GM23248 (cell line): ENCODE data around the gene DDX28. TPM values are rescaled to one million over a fixed set of nuclear protein-coding genes. Genes with fewer than 3 reads are reported as not detected.

ENCODE experiments used
- DNase-seq: peaks from one replicate; pipeline ENCODE4 v3.0.0-alpha.2; 2015
- H2AFZ ChIP-seq: fragments of 200-600 bp; sonication (generic); 2 replicates; pipeline ENCODE4 v1.6.1; 2016; ENCODE audit warnings: antibody characterized with exemption
- H3F3A ChIP-seq: fragments of 200-600 bp; sonication (generic); 2 replicates; pipeline ENCODE4 v1.6.1; 2016; ENCODE audit warnings: mild to moderate bottlenecking, antibody characterized with exemption, mixed run types; ENCODE audit not compliant: insufficient read depth
- H3K27ac ChIP-seq: fragments of 200-600 bp; sonication (generic); 2 replicates; pipeline ENCODE4 v1.5.1; 2016; ENCODE audit warnings: mild to moderate bottlenecking
- H3K27me3 ChIP-seq: fragments of 200-600 bp; sonication (generic); replicated peaks from 2 replicates; pipeline ENCODE4 v1.6.1; 2016; ENCODE audit warnings: mild to moderate bottlenecking; ENCODE audit not compliant: insufficient read depth
- H3K36me3 ChIP-seq: fragments of 200-600 bp; sonication (generic); 2 replicates; pipeline ENCODE4 v1.6.1; 2016; ENCODE audit warnings: low read depth, mild to moderate bottlenecking
- H3K4me1 ChIP-seq: fragments of 200-600 bp; sonication (generic); 2 replicates; pipeline ENCODE4 v1.6.1; 2016; ENCODE audit warnings: mild to moderate bottlenecking; ENCODE audit not compliant: insufficient read depth
- H3K4me2 ChIP-seq: fragments of 200-600 bp; sonication (generic); one replicate; pipeline ENCODE4 v1.6.1; 2016; ENCODE audit warnings: mild to moderate bottlenecking; ENCODE audit not compliant: unreplicated experiment
- H3K4me3 ChIP-seq: fragments of 200-600 bp; sonication (generic); 2 replicates; pipeline ENCODE4 v1.5.1; 2016; ENCODE audit warnings: mild to moderate bottlenecking
- H3K79me2 ChIP-seq: fragments of 200-600 bp; sonication (generic); 2 replicates; pipeline ENCODE4 v1.6.1; 2016; ENCODE audit warnings: mild to moderate bottlenecking; ENCODE audit not compliant: insufficient read depth
- H3K9ac ChIP-seq: fragments of 200-600 bp; sonication (generic); 2 replicates; pipeline ENCODE4 v1.6.1; 2016; ENCODE audit warnings: mild to moderate bottlenecking
- H3K9me2 ChIP-seq: fragments of 200-600 bp; sonication (generic); 2 replicates; pipeline ENCODE4 v1.6.1; 2016; ENCODE audit warnings: mixed run types, mild to moderate bottlenecking, moderate library complexity; ENCODE audit not compliant: insufficient read depth
- H3K9me3 ChIP-seq: fragments of 200-600 bp; sonication (generic); one replicate; pipeline ENCODE4 v1.6.1; 2017; ENCODE audit warnings: low read depth
- H4K20me1 ChIP-seq: fragments of 200-600 bp; sonication (generic); 2 replicates; pipeline ENCODE4 v1.6.0; 2016; ENCODE audit not compliant: insufficient read depth
- EZH2 ChIP-seq: fragments of 200-600 bp; sonication (generic); IDR thresholded peaks from 2 replicates; pipeline ENCODE4 v1.6.1; 2018; ENCODE audit warnings: antibody characterized with exemption, mild to moderate bottlenecking; ENCODE audit not compliant: insufficient read depth, poor library complexity, severe bottlenecking
- EZH2phosphoT487 ChIP-seq: fragments of 200-600 bp; sonication (generic); IDR thresholded peaks from 2 replicates; pipeline ENCODE4 v1.6.1; 2018; ENCODE audit warnings: antibody characterized with exemption, moderate library complexity, mild to moderate bottlenecking, low read depth; ENCODE audit not compliant: insufficient read depth
- WGBS, 2 experiments: methylation state at CpG; one replicate each; pipeline ENCODE4 v1.1.6; 2015 to 2017; ENCODE audit warnings: low lambda C conversion rate in 2 of 2, low coverage in 1 of 2; ENCODE audit errors: missing lambda C conversion rate in 2 of 2; 5-methylcytosine and 5-hydroxymethylcytosine counted together
- in situ Hi-C: fragments of 300-500 bp; cut with MboI; formaldehyde crosslinking; loops from 2 replicates; pipeline ENCODE4 v1.15.0; 2020
- polyA plus RNA-seq: library from polyadenylated mRNA; unstranded; fragments of >200 nt; fragmentation: Nextera tagmentation; extraction: Ambion mirVana; gene quantifications from 2 replicates; pipeline ENCODE4 v1.2.1, GENCODE V29; 2016
- total RNA-seq: library from RNA; depleted of rRNA; stranded (reverse); fragments of >200 nt; shearing (Covaris generic); gene quantifications from 2 replicates; pipeline ENCODE4 v1.2.3, GENCODE V29; 2014

DDX28 gene
- total and polyA plus RNA-seq, 2 experiments from 2014 or later, result 8.8 to 9.0 TPM

DNA sequence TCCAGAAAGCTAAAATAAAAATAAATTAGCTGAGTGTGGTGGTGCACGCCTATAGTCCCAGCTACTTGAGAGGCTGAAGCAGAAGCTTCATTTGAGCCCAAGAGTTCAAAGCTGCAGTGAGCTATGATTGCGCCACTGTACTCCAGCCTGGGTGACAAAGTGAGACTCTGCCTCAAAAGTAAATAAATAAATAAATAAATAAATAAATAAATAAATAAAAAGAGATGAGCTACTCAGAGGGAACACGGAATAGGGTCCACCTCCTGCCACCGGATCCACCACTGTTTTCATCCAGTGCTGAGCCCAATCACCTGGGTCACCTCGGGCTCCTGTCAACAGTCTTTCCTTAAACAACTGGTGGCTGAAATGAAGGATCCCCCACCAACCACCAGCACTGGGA, 36.1 kb downstream of the DDX28 start:
- DNase-seq, result no peak
- Histone ChIP-seq H3K36me3 (no peaks in the 10 kb centered on the region), H4K20me1 (no peaks in the 10 kb centered on the region), H3K27ac (no peak overlapping the region), H3K9ac (no peak overlapping the region), H2AFZ (no peak overlapping the region), H3K9me2 (no peaks in the 10 kb centered on the region), H3K4me2 (no peak overlapping the region), H3K79me2 (no peaks in the 10 kb centered on the region), H3K4me3 (no peak overlapping the region), H3F3A (no peaks in the 10 kb centered on the region), H3K9me3 (no peaks in the 10 kb centered on the region), H3K4me1 (no peaks in the 10 kb centered on the region), H3K27me3 (no peaks in the 10 kb centered on the region)
- in situ Hi-C loops, result no loop called here
- WGBS, 2 experiments, result 89 to 90% methylated on average over 5 of the region's 5 CpGs
- TF ChIP-seq EZH2 (no peak), EZH2phosphoT487 (no peak)

DNA sequence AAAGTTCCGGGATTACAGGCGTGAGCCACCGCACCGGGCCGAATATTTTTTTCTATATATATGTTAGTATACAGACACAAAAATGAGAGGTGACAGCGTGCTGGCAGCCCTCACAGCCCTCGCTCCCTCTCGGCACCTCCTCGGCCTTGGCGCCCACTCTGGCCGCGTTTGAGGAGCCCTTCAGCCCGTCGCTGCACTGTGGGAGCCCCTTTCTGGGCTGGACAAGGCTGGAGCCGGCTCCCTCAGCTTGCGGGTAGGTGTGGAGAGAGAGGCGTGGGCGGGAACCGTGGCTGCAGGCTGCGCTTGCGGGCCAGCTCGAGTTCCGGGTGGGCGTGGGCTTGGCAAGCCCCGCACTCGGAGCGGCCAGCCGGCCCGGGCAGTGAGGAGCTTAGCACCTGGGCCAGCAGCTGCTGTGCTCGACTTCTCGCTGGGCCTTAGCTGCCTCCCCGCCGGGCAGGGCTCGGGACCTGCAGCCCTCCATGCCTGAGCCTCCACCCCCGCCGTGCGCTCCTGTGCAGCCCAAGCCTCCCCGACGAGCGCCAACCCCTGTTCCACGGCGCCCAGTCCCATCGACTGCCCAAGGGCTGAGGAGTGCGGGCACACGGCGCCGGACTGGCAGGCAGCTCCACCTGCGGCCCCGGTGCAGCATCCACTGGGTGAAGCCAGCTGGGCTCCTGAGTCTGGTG, 40.9 kb downstream of the DDX28 start:
- Histone ChIP-seq H3K27ac (no peak overlapping the region), H3K4me2 (no peak overlapping the region), H3K79me2 (no peaks in the 10 kb centered on the region), H4K20me1 (no peaks in the 10 kb centered on the region), H3K4me3 (no peak overlapping the region), H3K9me2 (no peaks in the 10 kb centered on the region), H3K36me3 (no peaks in the 10 kb centered on the region), H3K9me3 (no peaks in the 10 kb centered on the region), H3F3A (no peaks in the 10 kb centered on the region), H2AFZ (no peak overlapping the region), H3K9ac (no peak overlapping the region), H3K4me1 (no peaks in the 10 kb centered on the region), H3K27me3 (no peaks in the 10 kb centered on the region)
- DNase-seq, result no peak
- 91 to 94% methylated on average over 32 to 49 of the region's 49 CpGs for WGBS, 2 experiments
- in situ Hi-C loops, result no loop called here
- TF ChIP-seq EZH2phosphoT487 (no peak), EZH2 (no peak)

DNA sequence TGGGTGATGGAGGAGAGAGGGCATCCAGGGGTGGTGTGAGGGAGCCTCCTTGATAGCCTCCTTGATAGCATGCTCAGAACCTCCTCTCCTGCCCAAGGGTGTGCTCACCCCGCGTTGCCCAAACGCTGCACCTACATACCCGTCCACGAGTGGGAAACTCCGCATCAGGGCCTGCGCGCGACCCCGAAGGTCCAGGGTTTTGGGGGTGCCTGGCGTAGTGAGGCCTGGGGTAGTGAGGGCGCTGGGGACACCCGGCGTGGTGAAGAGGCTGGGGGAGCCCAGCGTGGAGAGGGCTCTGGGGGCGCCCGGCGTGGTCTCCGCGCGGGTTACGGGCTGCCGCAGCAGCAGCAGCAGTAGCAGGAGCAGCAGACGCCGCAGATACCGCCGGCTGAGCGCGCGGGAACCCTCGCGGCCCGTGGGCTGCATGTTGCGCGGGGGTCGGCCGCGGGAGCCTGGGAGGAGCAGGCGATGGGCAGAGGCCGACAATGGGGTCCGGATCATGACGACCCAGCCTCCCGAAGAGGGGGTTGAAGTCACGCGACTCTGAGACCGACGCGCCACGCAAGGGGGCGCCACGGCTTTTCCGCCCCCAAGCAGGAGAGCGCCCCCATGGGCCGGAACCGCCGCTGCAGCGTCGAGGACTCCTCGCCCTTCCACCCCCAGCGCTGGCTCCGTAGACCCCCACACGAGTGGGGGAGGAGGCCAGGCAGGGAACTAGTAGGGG, 42.9 kb downstream of the DDX28 start, which contains the start of gene DPEP3:
Gene DPEP3 (minus strand): TSS at position 545 of the 724 bp plus-strand sequence. CDS start 119 bp downstream, at position 426.
- no peaks in the 10 kb centered on the region for H3K9me3 ChIP-seq
- no peak within 1 kb of the TSS for H2AFZ ChIP-seq
- H3K4me1 ChIP-seq, result no peaks in the 10 kb centered on the region
- H3K4me3 ChIP-seq, result no peak within 1 kb of the TSS
- no peak within 1 kb of the TSS for H3K4me2 ChIP-seq
- H4K20me1 ChIP-seq, result no peaks in the 10 kb centered on the region
- in situ Hi-C loops, result no loop called here
- no peak within 1 kb of the TSS for H3K27ac ChIP-seq
- H3K9me2 ChIP-seq, result no peaks in the 10 kb centered on the region
- DNase-seq, result no peak
- no peaks in the 10 kb centered on the region for H3K27me3 ChIP-seq
- no peaks in the 10 kb centered on the region for H3F3A ChIP-seq
- TF ChIP-seq EZH2phosphoT487 (no peak), EZH2 (no peak)
- no peaks in the 10 kb centered on the region for H3K36me3 ChIP-seq
- WGBS, 2 experiments, result 56 to 65% methylated on average over 34 to 60 of the region's 62 CpGs
- H3K79me2 ChIP-seq, result no peaks in the 10 kb centered on the region
- no peak within 1 kb of the TSS for H3K9ac ChIP-seq

DNA sequence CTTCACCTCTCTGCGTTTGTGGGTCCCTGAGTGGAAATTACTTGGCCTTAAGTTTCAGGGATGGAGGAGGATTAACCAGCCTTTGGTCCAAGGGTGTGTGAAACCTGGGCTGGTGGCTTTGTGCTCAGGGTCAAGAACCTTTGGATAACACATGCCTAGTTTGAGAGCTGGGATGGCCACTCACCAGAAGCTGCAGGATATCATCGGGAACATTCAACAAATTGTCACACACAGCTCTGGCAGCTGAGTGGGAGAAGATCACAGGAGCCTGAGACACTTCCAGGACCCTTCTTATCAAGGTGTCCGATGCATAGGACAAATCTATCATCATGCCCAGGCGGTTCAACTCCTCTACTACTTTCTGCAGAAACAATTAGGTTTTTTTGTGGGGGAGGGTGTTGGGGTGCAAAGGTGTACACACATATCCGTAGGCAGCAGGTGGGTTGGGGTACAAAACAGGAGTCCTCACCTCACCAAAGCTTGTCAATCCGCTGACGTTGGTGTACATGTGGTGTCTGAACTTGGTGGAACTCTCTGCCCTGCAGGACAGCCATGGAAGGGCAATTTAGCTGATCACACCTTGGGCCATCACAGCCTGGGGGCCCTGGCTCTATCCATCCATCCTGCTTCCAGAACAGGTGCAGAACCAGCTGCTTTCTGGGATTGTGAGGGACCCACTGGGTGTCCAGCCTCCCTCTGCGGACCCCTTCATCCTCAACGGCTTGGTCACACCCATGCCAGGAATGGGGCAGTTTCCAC, 45.4 kb downstream of the DDX28 start:
- no peaks in the 10 kb centered on the region for H3K4me1 ChIP-seq
- H3F3A ChIP-seq, result no peaks in the 10 kb centered on the region
- H3K27me3 ChIP-seq, result no peaks in the 10 kb centered on the region
- no peaks in the 10 kb centered on the region for H3K36me3 ChIP-seq
- WGBS, 2 experiments, result 78% methylated on average over 9 of the region's 9 CpGs
- no peaks in the 10 kb centered on the region for H4K20me1 ChIP-seq
- no peaks in the 10 kb centered on the region for H3K9me3 ChIP-seq
- no peaks in the 10 kb centered on the region for H3K79me2 ChIP-seq
- no peak for DNase-seq
- H2AFZ ChIP-seq, result no peak overlapping the region
- no peak overlapping the region for H3K27ac ChIP-seq
- H3K4me3 ChIP-seq, result no peak overlapping the region
- in situ Hi-C loops, result no loop called here
- no peaks in the 10 kb centered on the region for H3K9me2 ChIP-seq
- H3K4me2 ChIP-seq, result no peak overlapping the region
- no peak for TF ChIP-seq EZH2phosphoT487
- TF ChIP-seq EZH2, result no peak
- H3K9ac ChIP-seq, result no peak overlapping the region
